OCI-LY3 (cell line): ENCODE data around the gene LIME1.
"Not testable (repeated sequence)": the region's sequence is repeated elsewhere in the genome, so short reads cannot be mapped to it uniquely, and the experiment has no call there.

Source experiments
- EZH2phosphoT487 ChIP-seq: fragments of 200-600 bp; shearing (Covaris generic); IDR thresholded peaks from 2 replicates; pipeline ENCODE4 v1.6.1; 2018; ENCODE audit warnings: antibody characterized with exemption, mixed run types, low read depth
- TF ChIP-seq, protein P1 (sequence below): fragments of 200-600, 300-600 bp; sonication (generic); IDR thresholded peaks from 2 replicates; pipeline ENCODE4 v1.5.1; 2014; ENCODE audit warnings: antibody characterized with exemption, low read length, low read depth

- TF ChIP-seq, protein P1, sequence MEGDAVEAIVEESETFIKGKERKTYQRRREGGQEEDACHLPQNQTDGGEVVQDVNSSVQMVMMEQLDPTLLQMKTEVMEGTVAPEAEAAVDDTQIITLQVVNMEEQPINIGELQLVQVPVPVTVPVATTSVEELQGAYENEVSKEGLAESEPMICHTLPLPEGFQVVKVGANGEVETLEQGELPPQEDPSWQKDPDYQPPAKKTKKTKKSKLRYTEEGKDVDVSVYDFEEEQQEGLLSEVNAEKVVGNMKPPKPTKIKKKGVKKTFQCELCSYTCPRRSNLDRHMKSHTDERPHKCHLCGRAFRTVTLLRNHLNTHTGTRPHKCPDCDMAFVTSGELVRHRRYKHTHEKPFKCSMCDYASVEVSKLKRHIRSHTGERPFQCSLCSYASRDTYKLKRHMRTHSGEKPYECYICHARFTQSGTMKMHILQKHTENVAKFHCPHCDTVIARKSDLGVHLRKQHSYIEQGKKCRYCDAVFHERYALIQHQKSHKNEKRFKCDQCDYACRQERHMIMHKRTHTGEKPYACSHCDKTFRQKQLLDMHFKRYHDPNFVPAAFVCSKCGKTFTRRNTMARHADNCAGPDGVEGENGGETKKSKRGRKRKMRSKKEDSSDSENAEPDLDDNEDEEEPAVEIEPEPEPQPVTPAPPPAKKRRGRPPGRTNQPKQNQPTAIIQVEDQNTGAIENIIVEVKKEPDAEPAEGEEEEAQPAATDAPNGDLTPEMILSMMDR: not testable (repeated sequence)
- TF ChIP-seq EZH2phosphoT487: not testable (repeated sequence)
Measured at GRCh38 chr20:63722967-63723622, 13.4 kb upstream of the LIME1 start.
